Spleen (tissue), 7 donors: ENCODE measurements around the gene SLIT1.

Experiments used
- POLR2A ChIP-seq, 3 donors: fragments of 450-650 bp; IDR thresholded peaks; one replicate each; pipeline ENCODE4 v1.5.1; 2017; ENCODE audit warnings: antibody characterized with exemption in 3 of 3, mild to moderate bottlenecking in 1 of 3
- TF ChIP-seq, protein P1 (sequence below), 11 experiments: fragments of 200-600 bp in 7 of 11; fragments of 450-650 bp in 4 of 11; sonication (generic) in 4 of 11; IDR thresholded peaks in 8 of 11; conservative IDR thresholded peaks in 3 of 11; 1 replicate in 7 of 11; 2 replicates in 4 of 11; pipeline versions ENCODE4 v1.4.0 to v1.8.0; 2016 to 2021; ENCODE audit warnings: antibody characterized with exemption in 11 of 11, inconsistent platforms in 4 of 11, mild to moderate bottlenecking in 1 of 11
- donor health status: DM: no; HTN: no; CAD: no; lungs with moderate emphysema.
- donor health status: DM: no; HTN: no; CAD: no.
- donor health status: DM: no; HTN: no; CAD: no.

DNA sequence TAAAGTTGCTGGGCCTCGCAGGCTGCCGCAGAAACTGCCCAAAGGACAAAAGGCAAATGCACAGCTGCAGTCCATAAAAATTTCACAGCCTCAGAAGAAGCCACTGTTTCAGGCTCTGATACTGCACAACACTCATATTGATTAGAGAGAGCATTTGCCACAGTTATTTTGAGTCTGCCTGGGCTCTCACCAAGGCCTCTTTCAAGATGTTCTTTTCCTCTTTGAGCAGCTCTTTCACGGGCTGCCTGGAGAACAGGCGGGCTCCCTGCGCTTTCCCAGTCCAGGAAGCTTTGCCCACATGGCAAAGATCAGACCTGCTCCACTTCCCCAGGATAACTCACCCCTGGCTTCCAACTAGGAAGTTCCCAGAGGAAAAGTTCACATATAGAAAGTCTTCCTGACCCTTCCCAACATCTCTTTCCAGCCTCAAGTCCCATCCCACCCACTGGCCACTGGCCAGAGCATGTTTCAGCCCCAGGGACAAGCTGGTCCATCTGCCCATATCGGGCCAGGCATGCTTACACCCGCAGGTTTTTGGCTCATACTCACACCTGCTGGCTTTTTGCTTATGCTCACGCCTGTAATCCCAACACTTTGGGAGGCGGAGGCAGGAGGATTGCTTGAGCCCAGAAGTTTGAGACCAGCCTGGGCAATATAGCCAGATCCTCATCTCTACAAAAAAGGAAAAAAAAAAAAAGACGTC lies 3.3 kb downstream of the SLIT1 start:
- TF ChIP-seq, protein P1, sequence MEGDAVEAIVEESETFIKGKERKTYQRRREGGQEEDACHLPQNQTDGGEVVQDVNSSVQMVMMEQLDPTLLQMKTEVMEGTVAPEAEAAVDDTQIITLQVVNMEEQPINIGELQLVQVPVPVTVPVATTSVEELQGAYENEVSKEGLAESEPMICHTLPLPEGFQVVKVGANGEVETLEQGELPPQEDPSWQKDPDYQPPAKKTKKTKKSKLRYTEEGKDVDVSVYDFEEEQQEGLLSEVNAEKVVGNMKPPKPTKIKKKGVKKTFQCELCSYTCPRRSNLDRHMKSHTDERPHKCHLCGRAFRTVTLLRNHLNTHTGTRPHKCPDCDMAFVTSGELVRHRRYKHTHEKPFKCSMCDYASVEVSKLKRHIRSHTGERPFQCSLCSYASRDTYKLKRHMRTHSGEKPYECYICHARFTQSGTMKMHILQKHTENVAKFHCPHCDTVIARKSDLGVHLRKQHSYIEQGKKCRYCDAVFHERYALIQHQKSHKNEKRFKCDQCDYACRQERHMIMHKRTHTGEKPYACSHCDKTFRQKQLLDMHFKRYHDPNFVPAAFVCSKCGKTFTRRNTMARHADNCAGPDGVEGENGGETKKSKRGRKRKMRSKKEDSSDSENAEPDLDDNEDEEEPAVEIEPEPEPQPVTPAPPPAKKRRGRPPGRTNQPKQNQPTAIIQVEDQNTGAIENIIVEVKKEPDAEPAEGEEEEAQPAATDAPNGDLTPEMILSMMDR (IDR thresholded peaks at IDR 0.05 in 8 of 11, conservative IDR thresholded peaks at IDR 0.05 in 3 of 11): no peak
- TF ChIP-seq POLR2A (IDR thresholded peaks at IDR 0.05): no peak
